Central memory CD8-positive, alpha-beta T cell (primary cell): ENCODE data around the gene KLK7.
"Not testable (repeated sequence)": the region's sequence is repeated elsewhere in the genome, so short reads cannot be mapped to it uniquely, and the experiment has no call there.

Experiments used
- ATAC-seq: fragments of 150-1000 bp; cut with Tn5 transposase; replicated peaks from 2 replicates; pipeline ENCODE4 v1.10.0; 2022; ENCODE audit warnings: mild to moderate bottlenecking, moderate FRiP score, moderate number of reproducible peaks; ENCODE audit not compliant: poor library complexity, severe bottlenecking; ENCODE audit errors: extremely low read depth
- DNase-seq, 2 donors: peaks; one replicate each; pipeline ENCODE4 v3.0.0; 2021; ENCODE audit warnings: low spot score in 2 of 2
- H3K27ac Mint-ChIP-seq: one replicate; pipeline ENCODE4 v1.8.0; 2022; ENCODE audit warnings: low read depth, mild to moderate bottlenecking, moderate library complexity, mixed read lengths
- H3K27me3 Mint-ChIP-seq: one replicate; pipeline ENCODE4 v1.8.0; 2022; ENCODE audit warnings: mixed read lengths
- H3K36me3 Mint-ChIP-seq: one replicate; pipeline ENCODE4 v1.8.0; 2022; ENCODE audit warnings: mild to moderate bottlenecking, moderate library complexity, mixed read lengths; ENCODE audit not compliant: insufficient read depth
- H3K4me1 Mint-ChIP-seq: one replicate; pipeline ENCODE4 v1.8.0; 2022; ENCODE audit warnings: mixed read lengths
- H3K4me3 Mint-ChIP-seq: one replicate; pipeline ENCODE4 v1.8.0; 2022; ENCODE audit warnings: mild to moderate bottlenecking, moderate library complexity, mixed read lengths
- H3K9me3 Mint-ChIP-seq: one replicate; pipeline ENCODE4 v1.8.0; 2022; ENCODE audit warnings: mixed read lengths

The KLK7 gene

DNA sequence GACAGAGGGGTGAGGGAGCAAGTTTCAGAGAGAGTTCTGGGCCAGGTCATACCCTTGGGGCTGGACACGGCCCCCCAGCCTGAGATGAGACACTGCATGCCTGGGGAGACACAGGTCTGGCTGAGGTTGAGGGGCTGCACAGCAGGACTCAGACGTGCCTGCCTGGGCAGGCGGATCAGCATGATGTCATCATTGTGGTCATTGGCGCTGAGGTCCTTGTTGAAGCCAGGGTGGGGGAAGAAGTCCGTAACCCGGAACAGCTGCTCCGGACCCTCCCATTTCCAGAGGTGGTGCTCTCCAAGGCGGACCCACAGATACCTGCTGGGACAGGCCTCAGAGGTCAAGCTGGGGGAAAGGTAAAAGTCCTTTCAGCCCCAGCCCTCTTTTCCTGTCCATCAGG is 22.7 kb upstream of the KLK7 start:
- Mint-ChIP-seq H3K27ac (no peak overlapping the region), H3K9me3 (no peaks in the 10 kb centered on the region), H3K4me1 (no peaks in the 10 kb centered on the region), H3K27me3 (peaks cover 73% of the 10 kb centered on the region), H3K4me3 (no peak overlapping the region), H3K36me3 (no peaks in the 10 kb centered on the region)
- no peak for DNase-seq
- ATAC-seq: no peak

DNA sequence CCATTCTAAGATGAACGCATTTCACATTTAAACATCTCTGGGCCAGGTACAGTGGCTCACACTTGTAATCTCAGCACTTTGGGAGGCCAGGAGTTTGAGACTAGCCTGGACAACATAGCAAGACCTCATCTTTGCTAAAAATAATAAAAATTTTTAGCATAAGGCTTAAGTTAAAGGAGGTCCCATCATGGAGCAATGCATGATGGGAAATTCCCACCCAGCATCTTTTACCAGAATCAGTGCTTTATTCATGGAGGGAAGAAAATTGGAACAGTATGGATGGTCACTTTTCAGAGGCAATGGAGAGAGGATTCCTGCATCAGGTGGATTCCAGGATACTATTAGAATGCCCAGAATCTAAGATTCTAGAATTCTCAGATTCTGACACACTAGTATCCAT is 21.5 kb upstream of the KLK7 start:
- no peak overlapping the region for H3K27ac Mint-ChIP-seq
- H3K27me3 Mint-ChIP-seq: peaks cover 74% of the 10 kb centered on the region
- H3K4me3 Mint-ChIP-seq: no peak overlapping the region
- no peaks in the 10 kb centered on the region for H3K4me1 Mint-ChIP-seq
- no peak for DNase-seq
- ATAC-seq: no peak
- no peaks in the 10 kb centered on the region for H3K36me3 Mint-ChIP-seq
- no peaks in the 10 kb centered on the region for H3K9me3 Mint-ChIP-seq

DNA sequence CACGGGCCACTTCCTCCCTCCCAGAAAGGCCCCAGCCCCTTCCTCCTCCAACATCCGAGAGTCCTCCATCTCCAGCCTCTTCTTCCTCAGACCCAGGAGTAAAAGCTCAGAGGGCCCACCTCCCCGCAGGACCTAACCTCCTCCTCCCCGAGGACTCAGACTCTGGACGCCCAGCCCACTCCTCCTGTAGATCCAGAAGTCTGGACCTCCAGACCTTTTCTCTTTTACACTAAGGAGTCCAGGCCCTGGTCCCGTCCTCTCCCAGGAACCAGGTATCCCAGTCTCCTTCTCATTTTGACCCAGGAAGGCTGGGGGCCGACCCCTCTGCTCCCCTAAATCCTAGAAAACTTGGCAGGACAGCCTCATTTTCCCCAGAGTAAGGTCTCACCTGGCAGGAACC is 19.6 kb upstream of the KLK7 start:
- Mint-ChIP-seq H3K4me3 (no peak overlapping the region), H3K27me3 (peaks cover 77% of the 10 kb centered on the region), H3K27ac (no peak overlapping the region), H3K4me1 (no peaks in the 10 kb centered on the region), H3K36me3 (peaks cover under 1% of the 10 kb centered on the region), H3K9me3 (no peaks in the 10 kb centered on the region)
- ATAC-seq (no peak), DNase-seq (no peak)

DNA sequence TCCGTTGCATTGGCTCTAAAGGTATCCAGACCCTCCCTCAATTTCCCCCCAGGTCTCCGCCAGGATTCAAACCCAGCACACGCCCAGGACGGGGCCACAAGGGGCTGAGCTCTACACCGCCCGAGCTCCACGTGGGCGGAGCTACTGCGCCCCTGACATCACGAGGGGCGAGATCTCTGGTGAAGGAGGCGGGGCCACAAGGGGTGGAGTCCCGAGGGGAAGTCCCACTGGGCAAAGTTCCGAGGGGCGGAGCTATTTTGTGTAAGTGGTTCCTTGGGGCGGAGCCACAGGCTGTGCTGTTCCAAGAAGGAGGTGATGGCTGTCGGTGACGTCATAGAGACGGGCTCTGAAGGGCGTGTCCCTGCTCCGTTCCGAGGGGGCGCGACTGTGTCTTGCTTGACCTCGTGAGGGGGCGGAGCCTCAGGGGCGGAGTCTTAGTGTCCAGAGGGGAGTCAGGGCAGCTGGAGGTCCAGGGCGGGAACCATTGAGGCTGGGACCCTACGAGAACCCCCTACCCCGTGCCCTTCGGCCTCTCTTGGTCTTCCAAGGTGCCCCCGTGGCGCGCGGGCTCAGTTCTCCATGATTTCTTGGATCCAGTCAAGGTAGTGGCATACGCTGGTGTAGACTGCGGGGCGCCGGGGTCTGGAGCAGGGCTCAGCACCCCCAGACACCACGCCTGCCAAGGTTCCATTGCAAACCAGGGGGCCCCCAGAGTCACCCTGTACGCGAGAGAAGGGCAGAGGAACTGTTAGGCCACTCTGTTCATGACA is 19.0 kb upstream of the KLK7 start:
- Mint-ChIP-seq H3K9me3 (no peaks in the 10 kb centered on the region), H3K27ac (no peak overlapping the region), H3K4me1 (no peaks in the 10 kb centered on the region), H3K4me3 (no peak overlapping the region), H3K27me3 (peaks cover 83% of the 10 kb centered on the region), H3K36me3 (peaks cover 2% of the 10 kb centered on the region)
- DNase-seq: no peak
- ATAC-seq: no peak

DNA sequence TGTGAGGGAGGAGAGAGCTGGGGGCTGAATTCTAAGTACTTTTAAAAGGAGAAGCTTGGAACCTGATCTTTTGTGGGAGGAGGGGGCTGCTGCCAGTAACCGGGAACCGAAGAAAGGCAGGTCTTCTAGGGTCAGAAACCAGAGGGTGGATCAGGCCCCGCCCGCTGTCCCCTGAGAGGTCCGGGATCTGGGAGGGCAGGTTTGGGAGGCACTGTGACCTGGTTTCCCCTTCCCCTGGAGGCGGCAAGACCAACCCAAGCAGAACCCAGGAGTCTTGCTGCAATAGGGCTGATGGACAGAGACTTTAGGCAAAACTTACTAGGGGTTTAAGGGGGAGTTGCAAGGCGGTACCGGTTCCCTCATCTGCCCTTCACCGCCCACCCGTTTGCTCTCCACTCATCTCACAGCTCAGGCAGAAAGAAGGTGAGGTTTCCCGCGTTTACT is 18.4 kb upstream of the KLK7 start:
- peaks cover 88% of the 10 kb centered on the region for H3K27me3 Mint-ChIP-seq
- no peak for DNase-seq
- H3K27ac Mint-ChIP-seq: no peak overlapping the region

DNA sequence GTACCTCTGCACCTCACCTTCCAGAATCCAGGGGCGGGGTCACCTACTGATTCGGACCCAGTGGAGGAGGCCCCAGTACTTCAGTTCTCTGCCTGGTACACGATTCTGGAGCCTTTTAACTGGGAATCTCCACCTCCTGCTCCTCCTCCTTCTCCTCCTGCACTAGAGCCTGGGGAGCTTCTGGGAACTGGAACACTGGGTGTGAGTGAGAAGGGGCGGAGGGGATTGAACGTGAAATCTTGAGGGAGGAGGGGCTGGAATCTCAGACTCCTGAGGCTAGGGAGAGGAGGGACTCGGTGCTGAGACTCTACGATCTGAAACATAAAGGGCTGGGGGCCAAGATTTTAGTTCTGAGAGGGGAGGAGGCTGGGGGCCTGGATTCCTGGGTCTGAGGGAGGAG is 17.8 kb upstream of the KLK7 start, which contains the start of gene KLK8:
KLK8 (minus strand) TSS at position 90 of the 400 bp plus-strand sequence. CDS start 437 bp downstream, outside the sequence.
- Mint-ChIP-seq H3K4me1 (no peaks in the 10 kb centered on the region), H3K9me3 (no peaks in the 10 kb centered on the region), H3K4me3 (no peak within 1 kb of the TSS), H3K36me3 (peaks cover 2% of the 10 kb centered on the region), H3K27me3 (peaks cover 85% of the 10 kb centered on the region), H3K27ac (no peak within 1 kb of the TSS)
- ATAC-seq (no peak), DNase-seq (no peak)

More for the DNA sequence above, 18.4 kb upstream of the KLK7 start:
- H3K9me3 Mint-ChIP-seq: no peaks in the 10 kb centered on the region
- H3K36me3 Mint-ChIP-seq: peaks cover 2% of the 10 kb centered on the region
- ATAC-seq: no peak
- H3K4me1 Mint-ChIP-seq: no peaks in the 10 kb centered on the region
- H3K4me3 Mint-ChIP-seq: no peak overlapping the region

DNA sequence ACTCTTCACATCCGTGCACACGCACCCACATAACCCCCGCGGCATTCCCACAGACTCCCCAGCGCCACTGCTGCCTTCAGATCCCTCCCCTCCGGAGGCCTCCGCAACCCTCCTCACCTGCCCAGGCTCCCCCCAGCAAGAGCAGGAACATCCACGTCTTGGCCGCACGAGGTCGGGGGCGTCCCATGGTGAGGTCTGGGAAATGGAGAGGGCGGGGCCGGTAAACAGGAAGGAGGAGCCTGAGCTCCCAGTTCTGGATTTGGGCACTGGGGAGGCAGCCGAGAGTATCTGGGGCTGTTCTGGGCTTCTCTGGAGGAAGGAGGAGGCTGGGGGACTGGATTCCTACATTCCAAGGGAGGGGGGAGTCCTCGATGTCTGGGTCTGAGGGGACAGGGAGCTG is 17.3 kb upstream of the KLK7 start:
- Mint-ChIP-seq H3K4me1 (no peaks in the 10 kb centered on the region), H3K4me3 (no peak overlapping the region), H3K27ac (no peak overlapping the region), H3K9me3 (no peaks in the 10 kb centered on the region), H3K27me3 (peaks cover 80% of the 10 kb centered on the region), H3K36me3 (peaks cover 2% of the 10 kb centered on the region)
- ATAC-seq (no peak), DNase-seq (no peak)

DNA sequence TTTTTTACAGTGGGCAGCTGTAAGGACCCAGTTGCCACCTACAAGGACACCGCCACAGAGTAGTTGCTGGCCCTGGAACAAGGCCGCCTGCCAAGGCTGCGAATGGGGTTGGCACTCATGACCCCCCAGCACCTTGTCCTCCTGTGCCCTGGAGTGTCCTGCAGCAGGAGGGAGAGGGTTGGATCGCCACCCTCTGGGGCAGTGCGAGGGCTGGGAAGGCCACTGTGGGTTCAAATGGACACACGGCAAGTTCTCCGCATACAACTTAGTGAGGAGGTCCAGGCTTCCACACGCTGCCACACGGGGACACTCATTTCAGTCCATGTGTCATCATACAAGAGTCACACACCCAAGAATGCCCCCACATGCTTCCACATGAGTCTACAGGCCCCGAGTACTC is 16.7 kb upstream of the KLK7 start:
- Mint-ChIP-seq H3K4me3 (no peak overlapping the region), H3K36me3 (peaks cover 2% of the 10 kb centered on the region), H3K9me3 (no peaks in the 10 kb centered on the region), H3K4me1 (no peaks in the 10 kb centered on the region), H3K27ac (no peak overlapping the region), H3K27me3 (peaks cover 77% of the 10 kb centered on the region)
- ATAC-seq: no peak
- no peak for DNase-seq

DNA sequence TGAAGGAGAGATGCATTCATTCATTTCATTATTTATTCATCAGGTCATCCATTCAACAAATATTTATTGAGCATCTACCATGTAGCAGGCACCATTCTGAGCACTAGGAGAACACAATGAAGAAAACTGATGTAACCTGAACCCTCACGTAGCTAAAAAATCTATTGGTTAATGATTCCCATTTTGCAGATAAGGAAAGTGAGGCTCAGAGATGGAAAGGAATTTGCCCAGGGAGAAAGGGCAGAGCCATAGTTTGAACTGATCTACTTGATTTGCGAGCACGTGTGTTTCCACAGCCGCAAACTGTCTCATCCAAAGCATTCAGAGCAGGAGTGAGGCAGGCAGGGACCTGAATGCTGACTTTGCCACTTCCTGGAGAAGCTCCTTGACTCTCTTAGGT is 15.0 kb upstream of the KLK7 start:
- Mint-ChIP-seq H3K4me1 (no peaks in the 10 kb centered on the region), H3K36me3 (peaks cover 2% of the 10 kb centered on the region), H3K9me3 (no peaks in the 10 kb centered on the region), H3K27ac (no peak overlapping the region), H3K27me3 (peaks cover 69% of the 10 kb centered on the region), H3K4me3 (no peak overlapping the region)
- ATAC-seq (no peak), DNase-seq (no peak)

DNA sequence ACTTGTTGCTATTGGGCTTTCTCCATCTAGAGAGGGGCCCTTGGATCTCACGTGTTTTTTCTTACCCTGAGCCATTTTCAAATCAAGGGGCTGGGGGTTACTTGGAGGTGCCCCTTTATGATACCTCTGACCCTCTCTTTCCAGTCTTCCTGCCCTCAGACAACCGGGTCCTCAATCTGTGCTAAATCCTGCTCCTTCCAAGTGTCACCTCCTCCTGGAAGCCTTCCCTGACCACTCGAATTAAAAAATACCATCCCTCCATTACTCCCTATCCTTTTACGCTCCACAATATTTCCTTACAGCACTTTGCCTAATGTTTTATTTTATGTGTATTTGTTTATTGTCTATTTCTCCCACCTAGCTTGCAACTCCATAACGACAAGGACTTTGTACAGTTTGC is 14.3 kb upstream of the KLK7 start:
- Mint-ChIP-seq H3K27ac (no peak overlapping the region), H3K4me3 (no peak overlapping the region), H3K4me1 (no peaks in the 10 kb centered on the region), H3K36me3 (peaks cover 2% of the 10 kb centered on the region), H3K9me3 (no peaks in the 10 kb centered on the region), H3K27me3 (peaks cover 63% of the 10 kb centered on the region)
- DNase-seq: no peak
- ATAC-seq: no peak

DNA sequence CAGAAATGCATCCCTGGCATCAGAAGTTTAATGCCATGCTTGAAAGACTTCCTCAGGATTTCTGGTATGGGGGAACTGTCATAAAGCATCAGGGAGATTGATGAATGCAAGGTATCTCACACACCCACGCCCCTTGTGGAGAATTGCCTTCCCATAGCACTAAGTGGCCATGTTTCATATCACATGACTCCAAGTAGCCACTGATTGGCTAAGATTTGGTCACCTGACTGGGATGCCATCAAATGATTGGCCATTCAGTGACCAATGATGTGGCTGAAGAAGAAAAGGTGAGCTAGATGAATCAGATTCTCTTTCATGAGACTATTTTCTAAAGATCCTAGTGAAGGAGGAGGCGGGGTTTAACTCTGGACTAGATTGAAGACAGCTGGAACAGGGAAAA is 10.4 kb upstream of the KLK7 start:
- DNase-seq (no peak), ATAC-seq (no peak)
- no peaks in the 10 kb centered on the region for H3K9me3 Mint-ChIP-seq
- peaks cover 2% of the 10 kb centered on the region for H3K36me3 Mint-ChIP-seq
- no peak overlapping the region for H3K27ac Mint-ChIP-seq
- peaks cover 56% of the 10 kb centered on the region for H3K27me3 Mint-ChIP-seq
- no peak overlapping the region for H3K4me3 Mint-ChIP-seq
- H3K4me1 Mint-ChIP-seq: no peaks in the 10 kb centered on the region

DNA sequence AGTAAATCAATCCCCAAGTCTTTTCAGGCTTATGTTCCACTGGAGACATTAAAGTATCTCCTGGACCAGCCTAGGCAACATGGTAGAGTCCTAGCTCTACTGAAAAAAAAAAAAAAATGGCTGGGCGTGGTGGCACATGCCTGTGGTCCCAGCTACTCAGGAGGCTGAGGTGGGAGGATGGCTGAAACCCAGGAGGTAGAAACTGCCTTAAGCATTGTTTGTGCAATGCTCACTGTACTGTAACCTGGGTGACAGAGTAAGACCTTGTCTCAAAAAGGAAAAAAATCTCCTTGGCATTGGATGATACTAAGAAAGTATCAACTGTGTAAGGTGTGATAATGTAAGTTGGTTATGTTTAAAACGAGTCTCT is 8.9 kb upstream of the KLK7 start:
- Mint-ChIP-seq H3K27ac (no peak overlapping the region), H3K9me3 (no peaks in the 10 kb centered on the region), H3K36me3 (no peaks in the 10 kb centered on the region), H3K4me1 (no peaks in the 10 kb centered on the region), H3K27me3 (peaks cover 56% of the 10 kb centered on the region), H3K4me3 (no peak overlapping the region)
- DNase-seq: no peak
- no peak for ATAC-seq

DNA sequence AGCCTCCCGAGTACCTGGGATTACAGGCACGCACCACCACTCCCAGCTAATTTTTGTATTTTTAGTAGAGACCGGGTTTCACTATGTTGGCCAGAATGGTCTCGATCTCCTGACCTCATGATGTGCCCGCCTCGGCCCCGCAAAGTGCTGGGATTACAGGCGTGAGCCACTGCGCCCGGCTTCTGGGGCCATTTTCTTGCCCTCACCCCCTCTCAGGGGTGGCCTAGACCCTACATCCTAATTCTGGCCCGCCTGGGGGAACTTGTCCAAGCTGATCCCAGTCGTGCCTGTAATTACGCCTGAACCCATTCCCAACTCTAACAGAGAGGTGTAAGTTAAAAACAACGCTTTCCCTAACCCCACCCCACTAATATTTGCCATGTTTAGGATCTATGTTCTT is 699 bp upstream of the KLK7 start:
- H3K36me3 Mint-ChIP-seq, H3K4me3 Mint-ChIP-seq, DNase-seq, H3K4me1 Mint-ChIP-seq, H3K27ac Mint-ChIP-seq, ATAC-seq, H3K9me3 Mint-ChIP-seq: not testable (repeated sequence)
- peaks cover 85% of the 10 kb centered on the region for H3K27me3 Mint-ChIP-seq
